Hypothalamus (tissue), 51 donors: ENCODE results near the gene SLC1A4.

Experiments
- DNase-seq, 51 donors: peaks; one replicate each; lab custom pipeline; 2025; lab: John Stamatoyannopoulos, UW

SLC1A4 gene

DNA sequence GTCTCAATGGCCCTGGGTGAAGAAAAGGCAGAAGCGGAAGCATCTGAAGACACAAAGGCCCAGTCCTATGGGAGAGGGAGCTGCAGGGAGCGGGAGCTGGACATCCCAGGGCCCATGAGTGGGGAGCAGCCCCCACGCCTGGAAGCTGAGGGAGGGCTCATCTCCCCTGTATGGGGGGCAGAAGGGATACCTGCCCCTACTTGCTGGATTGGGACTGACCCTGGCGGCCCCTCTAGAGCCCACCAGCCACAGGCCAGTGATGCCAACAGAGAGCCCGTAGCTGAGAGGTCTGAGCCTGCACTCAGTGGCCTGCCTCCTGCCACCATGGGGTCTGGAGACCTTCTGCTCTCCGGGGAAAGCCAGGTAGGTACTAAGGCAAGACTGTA lies 80.2 kb downstream of the SLC1A4 start:
- no peak for DNase-seq

GRCh38 chr2:65070172-65070830 lies 81.1 kb downstream of the SLC1A4 start:
- peak in 3 of 51 donors; percentile 19 to 50 (median 39) for DNase-seq

- DNase-seq: no peak
These were observed 81.7 kb downstream of the SLC1A4 start for GRCh38 chr2:65070856-65071255.

DNA sequence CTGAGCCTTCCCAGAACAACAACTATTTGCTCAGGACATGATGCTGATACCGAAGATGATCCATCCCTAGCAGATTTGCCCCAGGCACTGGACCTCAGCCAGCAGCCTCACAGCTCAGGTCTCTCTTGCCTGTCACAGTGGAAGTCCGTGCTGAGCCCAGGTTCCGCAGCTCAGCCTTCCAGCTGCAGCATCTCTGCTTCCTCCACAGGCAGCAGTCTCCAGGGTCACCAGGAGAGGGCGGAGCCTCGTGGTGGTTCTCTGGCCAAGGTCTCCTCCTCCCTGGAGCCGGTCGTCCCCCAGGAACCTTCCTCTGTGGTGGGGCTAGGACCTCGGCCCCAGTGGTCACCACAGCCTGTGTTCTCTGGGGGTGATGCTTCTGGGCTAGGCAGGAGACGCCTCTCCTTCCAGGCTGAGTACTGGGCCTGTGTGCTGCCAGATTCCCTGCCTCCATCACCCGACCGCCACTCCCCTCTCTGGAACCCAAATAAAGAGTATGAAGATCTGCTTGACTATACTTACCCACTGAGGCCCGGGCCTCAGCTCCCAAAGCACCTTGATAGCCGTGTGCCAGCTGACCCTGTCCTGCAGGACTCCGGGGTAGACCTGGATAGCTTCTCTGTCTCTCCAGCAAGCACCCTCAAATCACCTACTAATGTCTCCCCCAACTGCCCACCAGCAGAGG lies 82.4 kb downstream of the SLC1A4 start:
- DNase-seq: no peak

DNA sequence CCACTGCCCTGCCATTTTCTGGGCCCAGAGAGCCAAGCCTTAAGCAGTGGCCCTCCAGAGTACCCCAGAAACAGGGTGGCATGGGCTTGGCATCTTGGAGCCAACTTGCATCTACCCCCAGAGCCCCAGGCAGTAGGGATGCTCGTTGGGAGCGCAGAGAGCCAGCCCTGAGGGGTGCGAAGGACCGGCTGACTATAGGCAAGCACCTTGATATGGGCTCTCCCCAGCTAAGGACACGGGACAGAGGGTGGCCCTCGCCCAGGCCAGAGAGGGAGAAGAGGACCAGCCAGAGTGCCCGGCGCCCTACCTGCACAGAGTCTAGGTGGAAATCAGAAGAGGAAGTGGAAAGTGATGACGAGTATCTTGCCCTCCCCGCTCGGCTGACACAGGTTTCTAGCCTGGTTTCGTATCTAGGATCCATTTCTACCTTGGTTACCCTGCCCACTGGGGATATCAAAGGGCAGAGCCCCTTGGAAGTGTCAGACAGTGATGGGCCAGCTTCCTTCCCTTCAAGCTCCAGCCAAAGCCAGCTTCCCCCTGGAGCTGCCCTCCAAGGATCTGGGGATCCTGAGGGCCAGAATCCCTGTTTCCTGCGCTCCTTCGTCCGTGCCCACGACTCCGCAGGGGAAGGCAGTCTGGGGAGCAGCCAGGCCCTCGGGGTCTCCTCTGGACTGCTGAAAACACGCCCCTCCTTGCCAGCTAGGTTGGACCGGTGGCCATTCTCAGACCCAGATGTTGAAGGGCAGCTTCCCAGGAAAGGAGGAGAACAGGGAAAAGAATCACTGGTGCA lies 83.2 kb downstream of the SLC1A4 start:
- DNase-seq: no peak
